Measurements from ENCODE around the gene CFAP54.

DNA sequence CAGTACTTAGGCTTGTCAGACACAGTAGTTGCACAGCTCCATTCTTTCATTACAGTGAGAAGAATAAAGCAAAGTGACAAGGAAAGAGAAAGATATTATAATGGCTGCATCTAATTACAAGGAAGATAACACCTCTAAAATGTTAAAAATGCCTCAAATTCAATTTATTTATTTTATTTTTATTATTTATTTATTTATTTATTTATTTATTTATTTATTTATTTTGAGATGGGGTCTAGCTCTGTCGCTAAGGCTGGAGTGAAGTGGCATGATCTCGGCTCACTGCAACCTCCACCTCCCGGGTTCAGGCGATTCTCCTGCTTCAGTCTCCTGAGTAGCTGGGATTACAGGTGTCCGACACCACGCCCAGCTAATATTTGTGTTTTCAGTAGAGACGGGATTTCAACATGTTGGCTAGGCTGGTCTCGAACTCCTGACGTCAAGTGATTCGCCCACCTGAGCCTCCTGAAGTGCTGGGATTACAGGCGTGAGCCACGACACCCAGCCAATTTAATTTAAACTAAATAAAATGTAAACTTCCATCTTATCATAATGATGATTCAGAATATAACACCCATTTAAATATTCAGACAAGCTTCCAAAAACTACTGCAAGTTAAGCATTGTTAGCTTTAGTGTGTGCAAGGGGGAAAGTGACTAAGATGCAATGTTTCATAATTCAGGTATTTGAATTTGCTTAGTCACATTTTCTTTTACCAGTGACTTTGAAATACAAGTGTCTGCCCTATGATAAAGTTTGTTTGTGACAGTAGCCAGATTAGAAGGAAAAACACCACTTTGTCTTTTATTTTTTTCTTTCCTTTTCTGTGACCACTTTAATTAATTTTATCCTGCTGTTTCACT is 2.4 kb upstream of the CFAP54 start:
- TF ChIP-seq CTCF (IDR thresholded peaks at IDR 0.05; ENCODE audit: poor library complexity, severe bottlenecking) (no peak), EZH2 (IDR thresholded peaks at IDR 0.05; ENCODE audit: borderline replicate concordance, insufficient read depth, low read length, poor library complexity, severe bottlenecking) (no peak), EP300 (conservative IDR thresholded peaks at IDR 0.05; ENCODE audit: poor library complexity, severe bottlenecking) (no peak), REST (IDR thresholded peaks at IDR 0.05; ENCODE audit: borderline replicate concordance) (no peak)

Data from neural cell (in vitro differentiated cells).